AG04450 (cell line): ENCODE data around the gene RBM19. TPM values are rescaled to one million over a fixed set of nuclear protein-coding genes. Genes with fewer than 3 reads are reported as not detected.
A peak's percentile ranks its signal among the peaks of the same experiment; 100 is the strongest.

Experiments
- CTCF ChIA-PET: fragments of 300-600, 350-600 bp; formaldehyde crosslinking; extraction: SDS; loops from one replicate; lab custom pipeline; 2022; ENCODE audit warnings: antibody characterized with exemption, inconsistent platforms; lab: Charles Lee
- POLR2A ChIA-PET: fragments of 350-600 bp; formaldehyde crosslinking; extraction: SDS; loops from one replicate; lab custom pipeline; 2021; ENCODE audit warnings: antibody characterized with exemption, inconsistent platforms; lab: Yijun Ruan, JAX
- DNase-seq: peaks from one replicate; pipeline ENCODE4 v3.0.0-alpha.2; 2011; ENCODE audit warnings: low read depth, low spot score
- H3K27ac ChIP-seq: one replicate; pipeline ENCODE4 v1.5.1; 2012; ENCODE audit warnings: low read depth, low read length, control low read depth
- H3K27me3 ChIP-seq: one replicate; pipeline ENCODE4 v1.6.0; 2012; ENCODE audit warnings: low read length; ENCODE audit not compliant: control insufficient read depth, insufficient read depth
- H3K4me3 ChIP-seq: 2 replicates; pipeline ENCODE4 v1.5.1; 2011; ENCODE audit warnings: mild to moderate bottlenecking, low read depth, low read length, control low read depth
- H3K9me3 ChIP-seq: 2 replicates; pipeline ENCODE4 v1.5.1; 2012; ENCODE audit warnings: low read length; ENCODE audit not compliant: control insufficient read depth, insufficient read depth
- polyA plus RNA-seq: library from polyadenylated mRNA; depleted of rRNA; stranded (reverse); fragments of >200 nt; gene quantifications from 2 replicates; pipeline ENCODE4 v1.2.3, GENCODE V29; 2011
- TF ChIP-seq, protein P1 (sequence below): IDR thresholded peaks from 2 replicates; pipeline ENCODE4 v1.5.1; 2011; ENCODE audit warnings: low read depth, low read length, control low read depth, inconsistent platforms

Gene RBM19
- polyA plus RNA-seq, 1 experiment, result 10.6 TPM

DNA sequence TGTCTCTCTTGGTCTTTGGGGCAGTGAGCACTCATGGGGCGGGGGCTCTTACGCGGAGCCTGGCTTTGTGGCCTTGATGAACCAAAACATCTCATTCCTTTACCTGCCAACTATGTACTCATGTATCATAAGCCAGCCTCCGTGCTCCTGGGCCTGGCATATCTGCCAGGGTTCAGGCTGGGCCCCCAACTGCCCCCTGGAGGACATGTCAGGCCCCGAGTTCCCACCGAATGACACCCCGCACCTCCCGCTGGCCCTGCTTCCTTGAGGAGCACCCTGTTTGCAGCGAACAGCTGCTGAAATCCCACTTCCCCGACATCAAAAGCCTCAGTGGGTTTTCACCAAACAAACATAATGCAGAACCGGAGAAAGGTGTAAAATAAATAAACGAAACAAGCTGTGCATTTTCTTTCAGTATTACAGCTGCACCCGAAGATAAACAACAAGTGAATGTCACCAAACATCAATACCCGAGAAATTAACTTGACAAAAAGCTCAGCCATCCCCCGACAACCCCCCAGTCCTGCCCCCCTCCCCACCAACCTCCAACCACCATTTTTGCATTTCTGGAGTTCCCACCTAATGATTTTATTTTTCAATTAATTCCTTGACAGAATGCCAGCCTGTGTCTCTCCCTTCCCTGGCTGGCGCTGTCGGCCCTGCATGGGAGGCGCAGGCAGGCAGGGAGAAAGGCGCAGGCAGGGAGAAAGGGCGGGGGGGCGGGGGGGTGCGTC lies 139.2 kb downstream of the RBM19 start:
- CTCF ChIA-PET, result no interaction called here
- DNase-seq, result no peak
- Histone ChIP-seq H3K9me3 (no peaks in the 10 kb centered on the region), H3K27ac (no peak overlapping the region), H3K27me3 (no peaks in the 10 kb centered on the region), H3K4me3 (no peak overlapping the region)
- POLR2A ChIA-PET, result no interaction called here
- TF ChIP-seq, protein P1, sequence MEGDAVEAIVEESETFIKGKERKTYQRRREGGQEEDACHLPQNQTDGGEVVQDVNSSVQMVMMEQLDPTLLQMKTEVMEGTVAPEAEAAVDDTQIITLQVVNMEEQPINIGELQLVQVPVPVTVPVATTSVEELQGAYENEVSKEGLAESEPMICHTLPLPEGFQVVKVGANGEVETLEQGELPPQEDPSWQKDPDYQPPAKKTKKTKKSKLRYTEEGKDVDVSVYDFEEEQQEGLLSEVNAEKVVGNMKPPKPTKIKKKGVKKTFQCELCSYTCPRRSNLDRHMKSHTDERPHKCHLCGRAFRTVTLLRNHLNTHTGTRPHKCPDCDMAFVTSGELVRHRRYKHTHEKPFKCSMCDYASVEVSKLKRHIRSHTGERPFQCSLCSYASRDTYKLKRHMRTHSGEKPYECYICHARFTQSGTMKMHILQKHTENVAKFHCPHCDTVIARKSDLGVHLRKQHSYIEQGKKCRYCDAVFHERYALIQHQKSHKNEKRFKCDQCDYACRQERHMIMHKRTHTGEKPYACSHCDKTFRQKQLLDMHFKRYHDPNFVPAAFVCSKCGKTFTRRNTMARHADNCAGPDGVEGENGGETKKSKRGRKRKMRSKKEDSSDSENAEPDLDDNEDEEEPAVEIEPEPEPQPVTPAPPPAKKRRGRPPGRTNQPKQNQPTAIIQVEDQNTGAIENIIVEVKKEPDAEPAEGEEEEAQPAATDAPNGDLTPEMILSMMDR, result peak; percentile 19; the same call in 1 of the 2 replicates

DNA sequence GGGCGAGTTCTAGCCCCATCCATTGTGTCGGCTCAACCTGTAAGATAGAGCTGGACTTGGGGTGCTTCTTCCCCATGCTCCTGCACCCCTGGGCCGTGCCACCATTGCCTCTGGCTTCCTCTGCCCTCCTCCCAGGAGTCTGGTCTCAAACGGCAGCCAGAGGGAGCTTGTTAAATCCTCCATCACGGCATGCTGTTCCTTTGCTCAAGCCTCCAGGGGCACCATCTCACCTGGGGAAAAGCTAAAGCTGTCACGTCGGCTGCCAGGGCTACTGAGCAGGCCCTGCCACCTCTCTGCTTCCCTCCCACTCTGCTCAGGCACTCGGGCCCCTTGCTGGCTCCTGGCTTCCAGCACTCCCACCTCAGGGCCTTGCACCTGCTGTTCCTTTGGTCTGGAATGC lies 140.4 kb downstream of the RBM19 start:
- Histone ChIP-seq H3K27me3 (no peaks in the 10 kb centered on the region), H3K9me3 (no peaks in the 10 kb centered on the region), H3K4me3 (no peak overlapping the region), H3K27ac (no peak overlapping the region)
- POLR2A ChIA-PET, result no interaction called here
- CTCF ChIA-PET, result no interaction called here
- TF ChIP-seq, protein P1, result no peak
- DNase-seq, result no peak

DNA sequence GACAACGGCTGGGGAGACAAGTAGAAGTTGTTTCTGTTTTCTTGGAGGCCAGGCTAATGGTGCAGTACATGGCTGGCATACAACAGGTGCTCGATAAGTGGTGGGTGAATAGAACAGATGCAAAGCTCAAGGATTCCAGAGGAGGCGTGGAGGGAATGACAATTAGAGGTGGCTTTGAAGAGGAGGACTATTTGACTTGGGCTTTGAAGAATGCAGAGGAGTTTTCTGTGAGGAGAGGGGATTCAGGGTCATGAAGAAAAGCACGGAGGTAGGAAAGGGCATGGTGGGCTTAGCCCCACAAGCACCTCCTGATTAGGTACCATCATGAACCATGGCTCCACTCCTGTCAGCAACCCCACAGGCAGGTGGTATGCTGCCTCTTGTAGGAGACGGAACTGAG lies 142.3 kb downstream of the RBM19 start:
- no peak overlapping the region for H3K27ac ChIP-seq
- H3K4me3 ChIP-seq, result no peak overlapping the region
- DNase-seq, result no peak
- ChIA-PET CTCF (no interaction called here), POLR2A (no interaction called here)
- no peaks in the 10 kb centered on the region for H3K9me3 ChIP-seq
- H3K27me3 ChIP-seq, result no peaks in the 10 kb centered on the region
- TF ChIP-seq, protein P1, result no peak

DNA sequence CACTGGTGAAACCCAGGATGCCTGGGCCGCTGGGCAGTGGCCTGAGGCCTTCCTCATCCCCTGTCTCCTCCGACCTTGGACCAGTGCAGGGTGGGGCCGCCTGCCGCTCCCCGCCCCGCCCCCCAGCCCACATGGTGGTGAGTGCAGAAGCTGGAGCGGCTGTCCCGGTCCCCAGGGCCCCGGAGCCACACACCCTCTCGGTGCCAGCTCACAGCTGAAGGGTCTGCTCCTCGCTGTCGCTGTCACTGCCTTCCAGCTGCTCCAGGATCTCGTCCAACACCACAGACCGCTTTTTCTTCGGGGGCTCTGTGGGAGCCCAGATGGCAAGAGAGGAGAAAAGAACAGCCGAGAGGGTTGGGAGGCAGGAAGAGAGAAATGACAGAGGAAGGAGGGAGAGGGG lies 143.1 kb downstream of the RBM19 start:
- ChIA-PET CTCF (no interaction called here), POLR2A (no interaction called here)
- H3K27ac ChIP-seq, result no peak overlapping the region
- no peaks in the 10 kb centered on the region for H3K27me3 ChIP-seq
- DNase-seq, result no peak
- TF ChIP-seq, protein P1, result no peak
- H3K9me3 ChIP-seq, result no peaks in the 10 kb centered on the region
- no peak overlapping the region for H3K4me3 ChIP-seq

DNA sequence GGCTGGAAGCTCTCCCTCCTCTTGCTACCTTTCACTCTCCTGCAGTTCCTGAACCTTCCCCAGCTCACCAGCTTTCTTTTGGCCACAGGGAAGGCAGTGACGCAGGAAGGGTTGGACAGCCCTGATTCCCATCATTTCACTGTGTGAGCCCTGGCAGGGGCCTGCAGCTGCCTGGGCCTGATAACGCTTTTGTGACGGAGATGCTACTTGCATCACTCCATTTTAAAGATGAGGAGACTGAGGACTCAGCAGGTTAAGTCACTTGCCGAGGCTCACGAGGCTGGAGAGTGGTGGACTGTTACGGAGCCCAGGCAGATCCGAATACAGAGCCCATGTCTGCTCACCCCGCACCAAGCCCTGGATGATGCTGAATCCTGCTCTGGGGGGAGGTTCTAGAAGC lies 145.3 kb downstream of the RBM19 start:
- H3K4me3 ChIP-seq, result no peak overlapping the region
- TF ChIP-seq, protein P1, result no peak
- no peaks in the 10 kb centered on the region for H3K27me3 ChIP-seq
- ChIA-PET CTCF (no interaction called here), POLR2A (no interaction called here)
- H3K27ac ChIP-seq, result no peak overlapping the region
- H3K9me3 ChIP-seq, result no peaks in the 10 kb centered on the region
- no peak for DNase-seq
